IPS DF 6.9 (cell line): ENCODE measurements around the gene SLC37A1.

ENCODE experiments used
- DNase-seq: peaks from one replicate; pipeline ENCODE4 v3.0.0-alpha.2; 2013; ENCODE audit warnings: low read depth, low spot score
- H3K27ac ChIP-seq: one replicate; pipeline ENCODE4 v1.5.1; 2013; ENCODE audit warnings: low read length, control low read depth
- H3K27me3 ChIP-seq: 2 replicates; pipeline ENCODE4 v1.6.1; 2013; ENCODE audit warnings: mild to moderate bottlenecking, low read length; ENCODE audit not compliant: control insufficient read depth, insufficient read depth
- H3K36me3 ChIP-seq: 2 replicates; pipeline ENCODE4 v1.6.1; 2013; ENCODE audit warnings: low read length; ENCODE audit not compliant: control insufficient read depth, insufficient read depth
- H3K4me1 ChIP-seq: 2 replicates; pipeline ENCODE4 v1.6.1; 2013; ENCODE audit warnings: low read length; ENCODE audit not compliant: control insufficient read depth, insufficient read depth
- H3K4me3 ChIP-seq: 2 replicates; pipeline ENCODE4 v1.5.1; 2013; ENCODE audit warnings: mild to moderate bottlenecking, low read length
- H3K9me3 ChIP-seq: 2 replicates; pipeline ENCODE4 v1.6.1; 2013; ENCODE audit warnings: low read length, inconsistent platforms; ENCODE audit not compliant: control insufficient read depth, insufficient read depth
- WGBS: extraction: QIAGEN DNeasy Blood & Tissue Kit; methylation state at CpG from one replicate; pipeline ENCODE4 v1.1.7; 2013; ENCODE audit warnings: mixed read lengths, missing lambda C conversion rate; ENCODE audit not compliant: insufficient read length, insufficient coverage; 5-methylcytosine and 5-hydroxymethylcytosine counted together

Gene SLC37A1

GRCh38 chr21:42471206-42471605 lies 42.4 kb upstream of the SLC37A1 start:
- Histone ChIP-seq H3K9me3 (no peaks in the 10 kb centered on the region), H3K36me3 (no peaks in the 10 kb centered on the region), H3K4me1 (no peaks in the 10 kb centered on the region), H3K27me3 (no peaks in the 10 kb centered on the region), H3K27ac (no peak overlapping the region), H3K4me3 (no peak overlapping the region)
- no CpG with 5 or more reads among the region's 9 CpGs for whole genome bisulfite sequencing
- DNase-seq: no peak

GRCh38 chr21:42471716-42472330 lies 41.8 kb upstream of the SLC37A1 start:
- no peak overlapping the region for H3K27ac ChIP-seq
- no peak overlapping the region for H3K4me3 ChIP-seq
- H3K4me1 ChIP-seq: no peaks in the 10 kb centered on the region
- H3K36me3 ChIP-seq: no peaks in the 10 kb centered on the region
- H3K9me3 ChIP-seq: no peaks in the 10 kb centered on the region
- WGBS: no CpG with 5 or more reads among the region's 13 CpGs
- H3K27me3 ChIP-seq: no peaks in the 10 kb centered on the region
- no peak for DNase-seq

- Histone ChIP-seq H3K27me3 (no peaks in the 10 kb centered on the region), H3K9me3 (no peaks in the 10 kb centered on the region), H3K4me3 (no peak overlapping the region), H3K4me1 (no peaks in the 10 kb centered on the region), H3K36me3 (no peaks in the 10 kb centered on the region), H3K27ac (no peak overlapping the region)
- no CpG with 5 or more reads among the region's 7 CpGs for WGBS
- DNase-seq: no peak
These were observed 41.1 kb upstream of the SLC37A1 start for GRCh38 chr21:42472521-42472920.

- Histone ChIP-seq H3K36me3 (no peaks in the 10 kb centered on the region), H3K9me3 (no peaks in the 10 kb centered on the region), H3K27me3 (no peaks in the 10 kb centered on the region), H3K4me3 (no peak overlapping the region), H3K27ac (no peak overlapping the region), H3K4me1 (no peaks in the 10 kb centered on the region)
- no peak for DNase-seq
- WGBS: no CpG with 5 or more reads among the region's 9 CpGs
These were observed 40.1 kb upstream of the SLC37A1 start for GRCh38 chr21:42473498-42474042.

GRCh38 chr21:42474043-42474831 lies 39.4 kb upstream of the SLC37A1 start:
- Histone ChIP-seq H3K27me3 (no peaks in the 10 kb centered on the region), H3K27ac (no peak overlapping the region), H3K9me3 (no peaks in the 10 kb centered on the region), H3K4me3 (no peak overlapping the region), H3K36me3 (no peaks in the 10 kb centered on the region), H3K4me1 (no peaks in the 10 kb centered on the region)
- no peak for DNase-seq
- no CpG with 5 or more reads among the region's 14 CpGs for WGBS

- H3K27me3 ChIP-seq: no peaks in the 10 kb centered on the region
- no peak for DNase-seq
- no peaks in the 10 kb centered on the region for H3K36me3 ChIP-seq
- no CpG with 5 or more reads among the region's 7 CpGs for WGBS
- H3K9me3 ChIP-seq: no peaks in the 10 kb centered on the region
- no peak overlapping the region for H3K4me3 ChIP-seq
- no peak overlapping the region for H3K27ac ChIP-seq
- H3K4me1 ChIP-seq: no peaks in the 10 kb centered on the region
These were observed 38.6 kb upstream of the SLC37A1 start for GRCh38 chr21:42475036-42475435.

GRCh38 chr21:42475526-42476387 lies 37.9 kb upstream of the SLC37A1 start:
- WGBS: no CpG with 5 or more reads among the region's 18 CpGs
- no peak for DNase-seq
- Histone ChIP-seq H3K36me3 (no peaks in the 10 kb centered on the region), H3K4me1 (no peaks in the 10 kb centered on the region), H3K9me3 (no peaks in the 10 kb centered on the region), H3K27me3 (no peaks in the 10 kb centered on the region), H3K4me3 (no peak overlapping the region), H3K27ac (no peak overlapping the region)

GRCh38 chr21:42476388-42477331 lies 37.0 kb upstream of the SLC37A1 start:
- no peaks in the 10 kb centered on the region for H3K27me3 ChIP-seq
- H3K4me1 ChIP-seq: no peaks in the 10 kb centered on the region
- no peak overlapping the region for H3K27ac ChIP-seq
- DNase-seq: no peak
- H3K9me3 ChIP-seq: no peaks in the 10 kb centered on the region
- no peaks in the 10 kb centered on the region for H3K36me3 ChIP-seq
- no CpG with 5 or more reads among the region's 25 CpGs for WGBS
- no peak overlapping the region for H3K4me3 ChIP-seq

- no peaks in the 10 kb centered on the region for H3K36me3 ChIP-seq
- WGBS: no CpG with 5 or more reads among the region's 7 CpGs
- no peaks in the 10 kb centered on the region for H3K27me3 ChIP-seq
- H3K27ac ChIP-seq: no peak overlapping the region
- no peaks in the 10 kb centered on the region for H3K9me3 ChIP-seq
- no peak overlapping the region for H3K4me3 ChIP-seq
- DNase-seq: no peak
- no peaks in the 10 kb centered on the region for H3K4me1 ChIP-seq
These were observed 35.1 kb upstream of the SLC37A1 start for GRCh38 chr21:42478504-42478903.
